SK-N-SH (cell line): ENCODE results near the gene NPTX2. TPM values are rescaled to one million over a fixed set of nuclear protein-coding genes. Genes with fewer than 3 reads are reported as not detected.

ENCODE experiments used
- CTCF ChIA-PET: fragments of 300-600, 350-600 bp; formaldehyde crosslinking; extraction: SDS; loops from one replicate; lab custom pipeline; 2021; lab: Yijun Ruan, JAX
- POLR2A ChIA-PET: fragments of 350-600 bp; sonication (Branson Sonifier 250); formaldehyde crosslinking; extraction: SDS; loops from one replicate; lab custom pipeline; 2020; ENCODE audit warnings: antibody characterized with exemption, inconsistent platforms; lab: Yijun Ruan, JAX
- DNase-seq: peaks from one replicate; pipeline ENCODE4 v3.0.0; 2012
- H2AFZ ChIP-seq: fragments of 200-600 bp; sonication (generic); 2 replicates; pipeline ENCODE4 v1.8.1; 2016; ENCODE audit warnings: antibody characterized with exemption, mild to moderate bottlenecking, low read depth
- H3F3A ChIP-seq: fragments of 200-600 bp; sonication (generic); replicated peaks from 2 replicates; pipeline ENCODE3; 2016; ENCODE audit warnings: antibody characterized with exemption, mild to moderate bottlenecking; ENCODE audit not compliant: insufficient read depth
- H3K27ac ChIP-seq, 2 experiments: fragments of 200-500 bp in 1 of 2; fragments of 200-600 bp in 1 of 2; sonication (Bioruptor generic) in 1 of 2; sonication (generic), shearing (Covaris generic) in 1 of 2; 2 replicates each; pipeline versions ENCODE4 v1.5.1 to v1.6.1; 2014 to 2016; ENCODE audit warnings: low read depth in 2 of 2, inconsistent platforms in 1 of 2, low read length in 1 of 2, mild to moderate bottlenecking in 1 of 2, mixed read lengths in 1 of 2
- H3K27me3 ChIP-seq: fragments of 200-600 bp; sonication (generic), shearing (Covaris generic); 2 replicates; pipeline ENCODE4 v1.6.1; 2016; ENCODE audit warnings: mixed run types; ENCODE audit not compliant: insufficient read depth
- H3K36me3 ChIP-seq, 2 experiments: fragments of 200-500 bp in 1 of 2; fragments of 200-600 bp in 1 of 2; sonication (Bioruptor generic) in 1 of 2; sonication (generic) in 1 of 2; replicated peaks in 1 of 2; 2 replicates each; pipeline versions ENCODE3 to v1.5.1; 2014 to 2016; ENCODE audit warnings: low read length in 1 of 2, mild to moderate bottlenecking in 1 of 2; ENCODE audit not compliant: insufficient read depth in 2 of 2, control insufficient read depth in 1 of 2
- H3K4me1 ChIP-seq, 2 experiments: fragments of 200-500 bp in 1 of 2; fragments of 200-600 bp in 1 of 2; sonication (Bioruptor generic) in 1 of 2; sonication (generic), shearing (Covaris generic) in 1 of 2; 2 replicates each; pipeline versions ENCODE4 v1.5.1 to v1.6.1; 2014 to 2016; ENCODE audit warnings: low read depth in 1 of 2, low read length in 1 of 2, mixed run types in 1 of 2; ENCODE audit not compliant: insufficient read depth in 2 of 2, control insufficient read depth in 1 of 2
- H3K4me2 ChIP-seq: fragments of 200-600 bp; sonication (generic), shearing (Covaris generic); 2 replicates; pipeline ENCODE4 v1.6.1; 2017; ENCODE audit warnings: mixed run types
- H3K4me3 ChIP-seq, 2 experiments: fragments of 200-500 bp in 1 of 2; fragments of 200-600 bp in 1 of 2; sonication (Bioruptor generic) in 1 of 2; sonication (generic), shearing (Covaris generic) in 1 of 2; 2 replicates each; pipeline versions ENCODE4 v1.5.1 to v1.8.1; 2014 to 2016; ENCODE audit warnings: low read depth in 2 of 2, inconsistent platforms in 1 of 2, low read length in 1 of 2, mild to moderate bottlenecking in 1 of 2, mixed read lengths in 1 of 2, moderate library complexity in 1 of 2
- H3K79me2 ChIP-seq: fragments of 200-600 bp; sonication (generic); 2 replicates; pipeline ENCODE4 v1.8.1; 2017; ENCODE audit warnings: mild to moderate bottlenecking; ENCODE audit not compliant: insufficient read depth
- H3K9ac ChIP-seq: fragments of 200-600 bp; sonication (generic); 2 replicates; pipeline ENCODE4 v1.6.1; 2017; ENCODE audit warnings: mixed run types
- H3K9me2 ChIP-seq: fragments of 200-600 bp; sonication (generic); 2 replicates; pipeline ENCODE4 v1.6.1; 2017; ENCODE audit warnings: mixed run types
- H3K9me3 ChIP-seq: fragments of 200-600 bp; sonication (generic); 2 replicates; pipeline ENCODE4 v1.6.1; 2017; ENCODE audit warnings: mixed run types, mild to moderate bottlenecking, moderate library complexity
- H4K20me1 ChIP-seq: fragments of 200-600 bp; sonication (generic); 2 replicates; pipeline ENCODE4 v1.6.1; 2017; ENCODE audit warnings: mild to moderate bottlenecking, mixed run types; ENCODE audit not compliant: insufficient read depth
- CHD2 ChIP-seq: fragments of 150-350 bp; IDR thresholded peaks from 2 replicates; pipeline ENCODE4 v1.6.1; 2018; ENCODE audit warnings: low read length; ENCODE audit not compliant: partially characterized antibody
- CTCF ChIP-seq: fragments of 200-600 bp; sonication (generic); IDR thresholded peaks from 2 replicates; pipeline ENCODE4 v1.6.1; 2017; ENCODE audit warnings: antibody characterized with exemption, mild to moderate bottlenecking, moderate library complexity
- GATA2 ChIP-seq: sonication (generic); formaldehyde crosslinking; IDR thresholded peaks from 2 replicates; pipeline ENCODE4 v1.5.0; 2020; ENCODE audit warnings: mild to moderate bottlenecking, missing genetic modification reagents
- IRF3 ChIP-seq: fragments of 150-350 bp; IDR thresholded peaks from 2 replicates; pipeline ENCODE4 v1.6.1; 2016; ENCODE audit warnings: mild to moderate bottlenecking, low read depth, low read length
- JUND ChIP-seq: IDR thresholded peaks from 2 replicates; pipeline ENCODE4 v1.4.0; 2012
- MEF2A ChIP-seq: IDR thresholded peaks from 2 replicates; pipeline ENCODE4 v1.4.0; 2012; ENCODE audit warnings: low read depth, borderline replicate concordance
- NRF1 ChIP-seq: IDR thresholded peaks from 2 replicates; pipeline ENCODE4 v1.6.1; 2012; ENCODE audit warnings: low read depth, mild to moderate bottlenecking, low read length
- RAD21 ChIP-seq: IDR thresholded peaks from 2 replicates; pipeline ENCODE4 v1.6.1; 2012; ENCODE audit warnings: mild to moderate bottlenecking, low read length
- RCOR1 ChIP-seq: fragments of 150-350 bp; IDR thresholded peaks from 2 replicates; pipeline ENCODE4 v1.6.1; 2017; ENCODE audit warnings: antibody characterized with exemption, low read length
- RFX5 ChIP-seq: IDR thresholded peaks from 2 replicates; pipeline ENCODE4 v1.6.1; 2012; ENCODE audit warnings: mild to moderate bottlenecking, improper control_type of control experiment, low read length
- RXRA ChIP-seq: IDR thresholded peaks from 2 replicates; pipeline ENCODE4 v1.4.0; 2012; ENCODE audit warnings: low read depth, mild to moderate bottlenecking, borderline replicate concordance
- SIN3A ChIP-seq: IDR thresholded peaks from 2 replicates; pipeline ENCODE4 v1.6.1; 2012; ENCODE audit warnings: low read depth, mild to moderate bottlenecking, low read length, moderate library complexity, borderline replicate concordance
- WGBS: methylation state at CpG from one replicate; pipeline ENCODE4 v1.1.6; 2017; ENCODE audit warnings: low lambda C conversion rate; 5-methylcytosine and 5-hydroxymethylcytosine counted together
- polyA plus RNA-seq, 3 experiments: library from polyadenylated mRNA; depleted of rRNA; stranded (reverse); fragments of >200 nt; gene quantifications; 2 replicates each; pipeline ENCODE4 v1.2.3, GENCODE V29; 2012
- TF ChIP-seq, protein P1 (sequence below): IDR thresholded peaks from 2 replicates; pipeline ENCODE4 v1.4.0; 2012; ENCODE audit warnings: low read depth, borderline replicate concordance

The NPTX2 gene
- polyA plus RNA-seq, 1 of the 3 experiments (the other 2 are of a cell fraction): 0.41 TPM

GRCh38 chr7:98573816-98574215 is 43.3 kb upstream of the NPTX2 start:
- H3K4me2 ChIP-seq: no peak overlapping the region
- peaks cover 0 to 11% of the 10 kb centered on the region in 2 experiments; a peak in 1 of 4 replicates for H3K4me1 ChIP-seq
- POLR2A ChIA-PET: no interaction called here
- CTCF ChIA-PET: no interaction called here
- TF ChIP-seq SIN3A (no peak), CHD2 (no peak), MEF2A (no peak), IRF3 (no peak), RXRA (no peak), JUND (no peak)
- TF ChIP-seq, protein P1, sequence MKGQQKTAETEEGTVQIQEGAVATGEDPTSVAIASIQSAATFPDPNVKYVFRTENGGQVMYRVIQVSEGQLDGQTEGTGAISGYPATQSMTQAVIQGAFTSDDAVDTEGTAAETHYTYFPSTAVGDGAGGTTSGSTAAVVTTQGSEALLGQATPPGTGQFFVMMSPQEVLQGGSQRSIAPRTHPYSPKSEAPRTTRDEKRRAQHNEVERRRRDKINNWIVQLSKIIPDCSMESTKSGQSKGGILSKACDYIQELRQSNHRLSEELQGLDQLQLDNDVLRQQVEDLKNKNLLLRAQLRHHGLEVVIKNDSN: no peak
- H3K4me3 ChIP-seq: no peak overlapping the region
- no peaks in the 10 kb centered on the region for H3F3A ChIP-seq
- H3K36me3 ChIP-seq: no peaks in the 10 kb centered on the region
- H3K27me3 ChIP-seq: no peaks in the 10 kb centered on the region
- no peaks in the 10 kb centered on the region for H3K79me2 ChIP-seq
- peaks cover 15% of the 10 kb centered on the region; the same call in 1 of the 2 replicates for H3K9me3 ChIP-seq
- no peak for DNase-seq
- no peaks in the 10 kb centered on the region for H4K20me1 ChIP-seq
- WGBS: 50% methylated on average over 6 of the region's 6 CpGs
- H3K27ac ChIP-seq: no peak overlapping the region
- H3K9ac ChIP-seq: no peak overlapping the region
- no peaks in the 10 kb centered on the region for H3K9me2 ChIP-seq
- H2AFZ ChIP-seq: no peak overlapping the region

- DNase-seq: no peak
- peaks cover 21% of the 10 kb centered on the region; the same call in 1 of the 2 replicates for H3K9me3 ChIP-seq
- ChIA-PET CTCF (interaction anchor here (1.5 kb wide), 1 partner anchor 266 kb away, joined by 4 read pairs; no protein-coding TSS in a partner anchor), POLR2A (no interaction called here)
- H3K27ac ChIP-seq: no peak overlapping the region
- TF ChIP-seq RCOR1 (no peak), RXRA (no peak), MEF2A (no peak), GATA2 (CRISPR knock-in tag) (no peak), IRF3 (no peak), RAD21 (no peak), NRF1 (no peak), RFX5 (no peak), CHD2 (no peak), CTCF (no peak)
- H3K4me1 ChIP-seq: no peaks in the 10 kb centered on the region; a peak in 1 of 4 replicates
- no peak overlapping the region for H3K4me2 ChIP-seq
- no peaks in the 10 kb centered on the region for H3F3A ChIP-seq
- H2AFZ ChIP-seq: no peak overlapping the region
- WGBS: 2% methylated on average over 2 of the region's 2 CpGs
- H3K9ac ChIP-seq: no peak overlapping the region
- H3K9me2 ChIP-seq: no peaks in the 10 kb centered on the region
- H3K36me3 ChIP-seq: no peaks in the 10 kb centered on the region
- no peaks in the 10 kb centered on the region for H3K79me2 ChIP-seq
- H3K27me3 ChIP-seq: no peaks in the 10 kb centered on the region
- H3K4me3 ChIP-seq: no peak overlapping the region
- H4K20me1 ChIP-seq: no peaks in the 10 kb centered on the region
Observed at GRCh38 chr7:98575878-98576277, 41.2 kb upstream of the NPTX2 start.
